ENCODE results near the gene TRABD.

Gene TRABD

GRCh38 chr22:50238755-50239154 lies 53.0 kb downstream of the TRABD start:
- no peak for DNase-seq (ENCODE audit: low read depth in 2 of 2)

- no peak for DNase-seq (ENCODE audit: low read depth in 2 of 2)
Observed at GRCh38 chr22:50242406-50242949, 56.8 kb downstream of the TRABD start.

- no peak for DNase-seq (ENCODE audit: low read depth in 2 of 2)
Observed at GRCh38 chr22:50243685-50244419, 58.1 kb downstream of the TRABD start.

- peak; percentile 82 to 93 for DNase-seq (ENCODE audit: low read depth in 2 of 2)
Observed at GRCh38 chr22:50244420-50245213, 58.9 kb downstream of the TRABD start, which contains the start of gene TUBGCP6. TSS of gene TUBGCP6 (minus strand) at chr22:50245023. CDS start at chr22:50244459, 564 bp downstream.

- DNase-seq (ENCODE audit: low read depth in 2 of 2): no peak
Observed at GRCh38 chr22:50245214-50246072, 59.7 kb downstream of the TRABD start.

GRCh38 chr22:50246242-50247175 lies 60.8 kb downstream of the TRABD start:
- DNase-seq (ENCODE audit: low read depth in 2 of 2): no peak

- no peak for DNase-seq (ENCODE audit: low read depth in 2 of 2)
Observed at GRCh38 chr22:50247748-50248147, 62.0 kb downstream of the TRABD start.

GRCh38 chr22:50248196-50249081 lies 62.7 kb downstream of the TRABD start:
- DNase-seq (ENCODE audit: low read depth in 2 of 2): no peak

Measured in stimulated activated CD4-positive, alpha-beta T cell treated with anti-CD3 and anti-CD28 coated beads, Interleukin-15, amount 100 ng/mL, for 48 hours (primary cell).